Neural cell (in vitro differentiated cells): ENCODE measurements around the gene SCN2A. TPM values are rescaled to one million over a fixed set of nuclear protein-coding genes. Genes with fewer than 3 reads are reported as not detected.
A peak's percentile ranks its signal among the peaks of the same experiment; 100 is the strongest.

Source experiments
- H2AFZ ChIP-seq: fragments of 200-600, 300-800 bp; sonication (generic), shearing (Covaris generic); 2 replicates; pipeline ENCODE4 v1.6.0; 2014; ENCODE audit warnings: low read depth, mild to moderate bottlenecking, antibody characterized with exemption, low read length, moderate library complexity
- H3F3A ChIP-seq: fragments of 200-600 bp; shearing (Covaris generic); 2 replicates; pipeline ENCODE4 v1.6.1; 2016; ENCODE audit warnings: mild to moderate bottlenecking, moderate library complexity, mixed read lengths, antibody characterized with exemption, low read length; ENCODE audit not compliant: insufficient read depth, poor library complexity, severe bottlenecking
- H3K27ac ChIP-seq: fragments of 200-600, 300-800 bp; sonication (generic), shearing (Covaris generic); 2 replicates; pipeline ENCODE4 v1.5.1; 2014; ENCODE audit warnings: mild to moderate bottlenecking, low read length, moderate library complexity
- H3K27me3 ChIP-seq: fragments of 300-800, 200-600 bp; sonication (generic), shearing (Covaris generic); 2 replicates; pipeline ENCODE4 v1.6.0; 2014; ENCODE audit warnings: mild to moderate bottlenecking, low read depth, low read length, moderate library complexity; ENCODE audit not compliant: insufficient read depth
- H3K36me3 ChIP-seq: fragments of 300-800, 200-600 bp; sonication (generic), shearing (Covaris generic); 2 replicates; pipeline ENCODE4 v1.5.1; 2014; ENCODE audit warnings: mild to moderate bottlenecking, antibody characterized with exemption, low read length, moderate library complexity; ENCODE audit not compliant: insufficient read depth
- H3K4me2 ChIP-seq: fragments of 300-800, 200-600 bp; sonication (generic), shearing (Covaris generic); 2 replicates; pipeline ENCODE4 v1.6.0; 2014; ENCODE audit warnings: mild to moderate bottlenecking, low read length
- H3K4me3 ChIP-seq: fragments of 300-800, 200-600 bp; sonication (generic), shearing (Covaris generic); 2 replicates; pipeline ENCODE4 v1.5.1; 2014; ENCODE audit warnings: mild to moderate bottlenecking, low read length, moderate library complexity
- H3K79me2 ChIP-seq: fragments of 200-600 bp; shearing (Covaris generic); replicated peaks from 2 replicates; pipeline ENCODE4 v1.6.0; 2014; ENCODE audit warnings: mild to moderate bottlenecking, low read length, moderate library complexity; ENCODE audit not compliant: insufficient read depth
- H3K9ac ChIP-seq: fragments of 300-800, 200-600 bp; sonication (generic), shearing (Covaris generic); 2 replicates; pipeline ENCODE4 v1.6.1; 2016; ENCODE audit warnings: mild to moderate bottlenecking, low read length, mixed read lengths
- H3K9me2 ChIP-seq: fragments of 200-600 bp; shearing (Covaris generic); 2 replicates; pipeline ENCODE4 v1.6.1; 2016; ENCODE audit warnings: mild to moderate bottlenecking, low read length, mixed read lengths; ENCODE audit not compliant: insufficient read depth
- H3K9me3 ChIP-seq: fragments of 200-600, 300-800 bp; sonication (generic), shearing (Covaris generic); 2 replicates; pipeline ENCODE4 v1.6.1; 2016; ENCODE audit warnings: mild to moderate bottlenecking, mixed run types, low read length, moderate library complexity, mixed read lengths
- H4K20me1 ChIP-seq: fragments of 200-600 bp; shearing (Covaris generic); 2 replicates; pipeline ENCODE4 v1.6.1; 2016; ENCODE audit warnings: mild to moderate bottlenecking, mixed run types; ENCODE audit not compliant: insufficient read depth
- CTCF ChIP-seq: fragments of 450-650 bp; IDR thresholded peaks from 2 replicates; pipeline ENCODE4 v1.5.1; 2014; ENCODE audit warnings: antibody characterized with exemption, mild to moderate bottlenecking, moderate library complexity; ENCODE audit not compliant: poor library complexity, severe bottlenecking
- EP300 ChIP-seq: fragments of 450-650 bp; conservative IDR thresholded peaks from 2 replicates; pipeline ENCODE4 v1.6.1; 2014; ENCODE audit warnings: antibody characterized with exemption, mild to moderate bottlenecking, moderate library complexity; ENCODE audit not compliant: poor library complexity, severe bottlenecking
- EZH2 ChIP-seq: fragments of 200-600, 300-800 bp; shearing (Covaris generic), sonication (generic); IDR thresholded peaks from 2 replicates; pipeline ENCODE4 v1.6.1; 2014; ENCODE audit warnings: antibody characterized with exemption, low read length, borderline replicate concordance, mild to moderate bottlenecking; ENCODE audit not compliant: insufficient read depth, poor library complexity, severe bottlenecking
- MXI1 ChIP-seq: fragments of 450-650 bp; conservative IDR thresholded peaks from 2 replicates; pipeline ENCODE4 v1.6.1; 2014; ENCODE audit warnings: antibody characterized with exemption, mild to moderate bottlenecking; ENCODE audit not compliant: poor library complexity, severe bottlenecking
- POLR2AphosphoS5 ChIP-seq: IDR thresholded peaks from 2 replicates; pipeline ENCODE4 v1.6.1; 2012
- RAD21 ChIP-seq: fragments of 450-650 bp; conservative IDR thresholded peaks from 2 replicates; pipeline ENCODE4 v1.6.1; 2014; ENCODE audit warnings: antibody characterized with exemption, mild to moderate bottlenecking, moderate library complexity
- REST ChIP-seq: IDR thresholded peaks from 2 replicates; pipeline ENCODE4 v1.6.1; 2012; ENCODE audit warnings: borderline replicate concordance
- SMC3 ChIP-seq: fragments of 450-650 bp; conservative IDR thresholded peaks from 2 replicates; pipeline ENCODE4 v1.6.1; 2014; ENCODE audit warnings: antibody characterized with exemption, mild to moderate bottlenecking, moderate library complexity; ENCODE audit not compliant: poor library complexity
- TAF1 ChIP-seq: IDR thresholded peaks from 2 replicates; pipeline ENCODE4 v1.6.1; 2012; ENCODE audit warnings: low read depth
- polyA plus RNA-seq: library from polyadenylated mRNA; depleted of rRNA; stranded (reverse); fragments of >200 nt; gene quantifications from 2 replicates; pipeline ENCODE4 v1.2.3, GENCODE V29; 2014

The SCN2A gene
- polyA plus RNA-seq, 1 donor from 2014 or later, result 57.4 TPM

- Histone ChIP-seq H2AFZ (peak within 1 kb of the TSS; percentile 74), H3K4me3 (peak within 1 kb of the TSS; percentile 72), H3K27ac (peak within 1 kb of the TSS; percentile 81), H3K79me2 (peaks cover 46% of the 10 kb centered on the region), H3F3A (no peaks in the 10 kb centered on the region), H3K36me3 (no peaks in the 10 kb centered on the region), H3K4me2 (peak within 1 kb of the TSS; percentile 92), H3K9me2 (no peaks in the 10 kb centered on the region), H4K20me1 (no peaks in the 10 kb centered on the region), H3K9ac (peak within 1 kb of the TSS; percentile 83), H3K27me3 (no peaks in the 10 kb centered on the region), H3K9me3 (no peaks in the 10 kb centered on the region)
- TF ChIP-seq TAF1, result peak; percentile 69
- peak; percentile 83 for TF ChIP-seq SMC3
- TF ChIP-seq MXI1, result peak; percentile 23
- TF ChIP-seq EP300, result peak; percentile 29
- TF ChIP-seq POLR2AphosphoS5, result peak; percentile 68
- peak; percentile 72 for TF ChIP-seq REST
- peak; percentile 93 for TF ChIP-seq CTCF
- peak; percentile 81 for TF ChIP-seq RAD21
- no peak for TF ChIP-seq EZH2
Measured at GRCh38 chr2:165203689-165204559, 35.3 kb upstream of the SCN2A start, which contains the start of gene SCN3A. Gene SCN3A, minus strand, starts transcription at chr2:165204050. Its CDS starts 27,656 bp downstream, at chr2:165176394.

- TF ChIP-seq POLR2AphosphoS5 (no peak), REST (no peak)
- H2AFZ ChIP-seq, result no peak overlapping the region
- no peaks in the 10 kb centered on the region for H4K20me1 ChIP-seq
Measured at GRCh38 chr2:165205865-165206264, 33.3 kb upstream of the SCN2A start.

More at GRCh38 chr2:165205865-165206264, 33.3 kb upstream of the SCN2A start:
- Histone ChIP-seq H3K9me3 (no peaks in the 10 kb centered on the region), H3K9ac (no peak overlapping the region), H3K4me2 (no peak overlapping the region), H3K9me2 (no peaks in the 10 kb centered on the region), H3K27ac (no peak overlapping the region), H3K79me2 (peaks cover 30% of the 10 kb centered on the region), H3F3A (no peaks in the 10 kb centered on the region), H3K27me3 (no peaks in the 10 kb centered on the region), H3K36me3 (no peaks in the 10 kb centered on the region), H3K4me3 (no peak overlapping the region)
